OCI-LY7 (cell line): Measurements from ENCODE around the gene STXBP1.

Source experiments
- CTCF ChIP-seq: fragments of 200-600 bp; sonication (generic); conservative IDR thresholded peaks from 2 replicates; pipeline ENCODE4 v1.5.1; 2014; ENCODE audit warnings: mild to moderate bottlenecking, antibody characterized with exemption, low read length, moderate library complexity, mixed read lengths
- EZH2phosphoT487 ChIP-seq: fragments of 200-600 bp; sonication (generic); IDR thresholded peaks from 2 replicates; pipeline ENCODE4 v1.6.1; 2018; ENCODE audit warnings: low read depth, borderline replicate concordance, mild to moderate bottlenecking, mixed run types, antibody characterized with exemption, low read length, moderate library complexity, mixed read lengths

- TF ChIP-seq CTCF (no peak), EZH2phosphoT487 (no peak)
Observed at GRCh38 chr9:127712867-127713266, 100.8 kb downstream of the STXBP1 start.
